Measurements from ENCODE around the gene NDST4.
A peak's percentile ranks its signal among the peaks of the same experiment; 100 is the strongest.

NDST4 gene
- 0 to 1.8 (median 0) reads per million in 17 experiments for total RNA-seq

DNA sequence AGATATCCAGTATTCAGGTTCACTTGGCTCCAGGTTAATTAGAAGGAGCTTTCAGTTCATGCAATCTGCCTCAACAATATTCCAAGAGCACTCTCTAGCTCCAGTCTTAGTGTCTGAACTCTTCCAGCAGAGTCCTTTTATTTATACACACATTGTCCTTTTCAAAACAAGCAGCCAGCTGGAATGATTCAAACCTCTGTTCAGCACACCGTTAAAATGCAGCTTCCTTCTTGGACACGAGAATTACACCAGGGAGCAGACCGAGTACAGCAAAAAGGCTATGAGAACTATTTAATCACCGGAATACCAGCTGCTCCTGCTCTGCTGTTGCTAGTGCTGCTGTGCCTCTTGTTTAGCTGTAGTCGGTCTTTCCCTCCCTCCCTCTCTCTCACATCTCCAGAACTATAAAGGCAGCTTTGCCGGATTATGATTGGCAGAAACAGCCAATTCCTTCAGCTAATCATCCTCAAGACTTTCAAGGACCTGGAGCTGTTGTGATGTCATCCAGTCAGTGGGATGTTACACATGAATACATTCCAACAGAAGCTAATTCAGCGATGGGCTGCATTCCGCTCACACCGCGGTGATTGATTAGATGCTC is at the start of gene NDST4:
Gene NDST4 (minus strand): TSS at position 115 of the 601 bp plus-strand sequence. CDS start 36,584 bp downstream, outside the sequence.
- no peak for DNase-seq

GRCh38 chr4:115159141-115159540 is 45.7 kb upstream of the NDST4 start:
- no peak for DNase-seq

DNA sequence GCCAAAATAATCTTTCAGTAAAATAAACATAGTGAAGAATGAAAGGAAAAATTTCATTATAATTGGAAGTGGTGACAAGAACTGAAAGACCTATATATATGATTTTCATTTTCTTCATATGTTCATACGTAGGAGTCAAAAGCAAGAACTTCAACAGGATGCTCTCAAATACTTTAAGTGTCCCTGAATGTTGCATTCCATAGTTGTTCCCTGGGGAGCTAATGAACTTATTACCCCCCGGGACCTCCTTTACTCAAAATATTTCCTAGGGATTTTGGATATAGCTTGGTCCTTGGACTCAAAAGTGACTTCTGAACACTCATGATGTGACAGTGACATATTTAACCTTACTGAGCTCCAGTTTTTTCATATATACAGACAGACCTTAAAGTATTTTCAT is 44.9 kb upstream of the NDST4 start:
- no peak for DNase-seq

DNA sequence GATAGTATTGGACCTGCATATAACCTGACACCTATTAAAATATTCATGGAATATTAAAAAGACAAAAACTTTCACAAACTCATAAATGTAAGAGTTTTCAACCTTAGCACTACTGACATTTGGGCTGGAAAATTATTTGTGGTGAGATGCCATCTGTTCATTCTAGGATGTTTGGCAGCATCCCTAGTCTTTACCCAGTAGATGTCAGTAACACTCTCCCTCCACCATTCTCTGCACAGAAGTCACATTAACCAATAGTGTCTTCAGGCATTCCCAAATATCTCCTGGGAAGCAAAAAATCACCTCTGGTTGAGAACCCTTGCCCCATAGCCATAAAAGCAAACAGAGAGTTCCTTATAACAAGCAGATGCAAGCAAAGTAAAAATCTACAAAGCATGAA is 41.4 kb upstream of the NDST4 start:
- no peak for DNase-seq

- DNase-seq: no peak
Observed at GRCh38 chr4:115152965-115153364, 39.5 kb upstream of the NDST4 start.

GRCh38 chr4:115152081-115152480 is 38.7 kb upstream of the NDST4 start:
- DNase-seq: no peak

DNA sequence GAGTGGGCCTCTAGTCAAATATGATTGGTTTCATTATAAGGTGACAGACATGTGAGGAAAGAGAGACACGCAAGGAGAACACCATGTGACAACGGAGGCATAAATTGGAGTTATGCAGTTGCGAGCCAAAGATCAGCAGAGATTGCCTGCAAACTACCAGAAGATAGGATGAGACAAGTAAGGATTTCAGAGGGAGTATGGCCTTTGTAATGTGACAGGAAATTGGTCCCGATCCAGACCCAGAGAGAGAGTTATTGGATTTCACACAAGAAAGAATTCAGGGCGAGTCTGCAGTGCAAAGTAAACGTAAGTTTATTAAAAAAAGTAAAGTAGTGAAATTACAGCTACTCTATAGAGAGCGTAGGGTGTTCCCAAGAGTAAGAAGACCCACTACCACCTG is 35.7 kb upstream of the NDST4 start:
- no peak for DNase-seq

- no peak for DNase-seq
Observed at GRCh38 chr4:115145393-115146160, 32.2 kb upstream of the NDST4 start.

- DNase-seq: no peak
Observed at GRCh38 chr4:115128037-115128436, 14.6 kb upstream of the NDST4 start.

DNA sequence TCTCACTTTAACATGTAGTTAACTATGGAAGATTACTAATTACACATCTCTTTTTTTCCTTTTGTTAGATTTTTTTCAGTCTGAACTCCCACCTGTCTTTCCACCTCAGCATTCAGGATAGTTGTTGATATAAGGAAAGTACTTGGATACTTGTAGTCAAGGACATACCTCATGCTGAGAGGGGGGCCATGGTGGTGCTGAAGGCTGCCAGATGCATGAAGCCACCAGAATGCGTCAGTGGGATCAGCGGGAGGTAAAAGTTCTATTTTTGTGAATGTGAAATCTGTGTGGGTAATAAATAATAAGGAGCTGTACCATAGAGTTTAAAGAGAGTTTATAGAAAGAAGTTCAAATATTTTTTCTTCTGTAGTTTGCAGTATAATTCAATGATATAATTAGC is 13.1 kb upstream of the NDST4 start:
- DNase-seq: no peak

GRCh38 chr4:115121351-115122043 is 8.1 kb upstream of the NDST4 start:
- DNase-seq: no peak

GRCh38 chr4:115119804-115120352 is 6.5 kb upstream of the NDST4 start:
- DNase-seq: peak in 1 of 4 experiments; percentile 9

DNA sequence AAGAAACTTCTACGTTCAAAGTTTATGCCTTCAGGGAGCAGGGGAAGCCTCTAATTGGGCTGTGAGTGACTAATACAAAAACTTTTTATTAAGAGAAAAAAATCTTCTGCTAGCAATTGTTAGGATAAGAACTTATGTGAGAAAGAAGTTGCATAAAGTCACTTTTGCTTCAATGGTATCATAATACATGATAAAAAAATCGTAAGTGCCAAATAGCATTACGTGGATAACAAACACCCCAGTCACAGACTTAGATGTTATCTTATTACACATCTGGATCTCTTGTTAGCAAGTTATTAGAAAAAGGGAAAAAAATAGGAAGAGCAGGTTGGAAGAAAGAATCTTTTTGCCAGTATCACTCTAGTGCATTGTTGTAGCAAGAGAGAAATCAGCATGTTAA is 4.2 kb upstream of the NDST4 start:
- DNase-seq: no peak

GRCh38 chr4:115110191-115111181 is 2.9 kb downstream of the NDST4 start:
- peak in 1 of 4 experiments; percentile 1 for DNase-seq

- DNase-seq: no peak
Observed at GRCh38 chr4:115108850-115109249, 4.6 kb downstream of the NDST4 start.

- DNase-seq: no peak
Observed at GRCh38 chr4:115107411-115107810, 6.0 kb downstream of the NDST4 start.

DNA sequence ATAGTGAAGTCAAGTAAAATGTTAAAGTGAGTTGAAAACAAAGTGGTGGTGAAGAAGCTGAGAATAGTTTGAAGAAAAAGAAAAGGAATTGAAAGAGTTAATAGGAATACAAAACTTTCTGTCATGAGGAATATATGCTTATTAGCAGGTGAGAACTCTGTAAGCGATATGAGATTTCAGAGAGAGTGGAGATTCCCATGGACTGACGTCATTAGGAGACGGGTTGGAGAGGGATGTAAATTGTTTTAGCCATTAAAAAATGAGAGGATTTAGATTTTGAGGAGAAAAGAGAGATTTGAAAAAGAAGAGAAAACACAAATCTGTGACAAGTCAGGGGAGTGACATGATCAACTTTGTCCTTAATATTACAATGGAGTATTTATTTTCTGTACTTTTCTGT is 11.7 kb downstream of the NDST4 start:
- DNase-seq: no peak

DNA sequence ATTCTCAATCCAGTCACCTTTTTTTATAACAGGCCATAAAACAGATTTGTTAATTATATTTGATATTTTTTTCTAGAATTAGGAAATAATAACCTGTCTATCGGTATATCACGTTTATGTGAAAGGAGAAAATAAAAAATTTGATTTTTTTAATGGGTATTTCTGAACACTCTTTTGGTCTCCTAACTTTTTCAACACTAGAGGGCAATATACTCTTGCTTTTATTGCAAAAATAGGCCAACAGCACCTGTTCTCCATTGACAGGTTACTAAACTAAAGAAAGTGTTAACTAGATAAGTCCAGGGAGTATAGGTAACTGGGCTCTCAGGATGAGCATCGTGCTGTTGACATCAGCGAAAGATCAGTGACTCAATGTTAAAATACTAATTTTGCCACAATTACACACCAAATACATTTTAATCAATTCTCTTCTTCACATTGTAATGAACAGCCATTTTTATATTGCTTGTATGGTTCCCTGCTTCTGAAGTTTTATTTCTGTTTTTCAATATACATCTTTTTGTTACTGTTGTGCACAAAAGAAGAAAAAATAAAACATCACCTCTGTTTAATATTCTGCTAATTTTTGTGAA is 22.8 kb downstream of the NDST4 start:
- DNase-seq: peak in 3 of 4 experiments; percentile 5 to 60 (median 35)

GRCh38 chr4:115082633-115083032 is 30.8 kb downstream of the NDST4 start:
- DNase-seq: no peak

- DNase-seq: no peak
Observed at GRCh38 chr4:115076691-115077090, 36.7 kb downstream of the NDST4 start.

- no peak for DNase-seq
Observed at GRCh38 chr4:115058533-115058932, 54.9 kb downstream of the NDST4 start.

DNA sequence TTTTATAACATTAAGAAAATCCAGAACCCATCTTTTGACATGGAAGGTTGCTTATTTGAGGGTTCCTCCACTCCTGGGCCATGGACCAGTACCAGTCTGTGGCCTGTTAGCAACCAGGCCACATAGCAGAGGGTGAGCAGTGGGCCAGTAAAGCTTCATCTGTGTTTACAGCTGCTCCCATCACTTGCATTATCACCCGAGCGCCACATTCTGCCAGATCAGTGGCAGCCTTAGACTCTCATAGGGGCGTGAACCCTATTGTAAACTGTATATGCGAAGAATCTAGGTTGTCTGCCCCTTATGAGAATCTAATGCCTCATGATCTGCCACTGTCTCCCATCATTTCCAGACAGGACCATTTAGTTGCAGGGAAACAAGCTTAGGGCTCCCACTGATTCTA is 58.6 kb downstream of the NDST4 start:
- DNase-seq: no peak
